HepG2 (cell line): ENCODE data around the gene FUT3. TPM values are rescaled to one million over a fixed set of nuclear protein-coding genes. Genes with fewer than 3 reads are reported as not detected.

Experiments
- AHR ChIP-seq: IDR thresholded peaks from 2 replicates; pipeline ENCODE4 v1.6.1; 2018; ENCODE audit warnings: missing genetic modification reagents, missing compliant biosample characterization
- GATAD2A ChIP-seq: IDR thresholded peaks from 2 replicates; pipeline ENCODE4 v1.6.1; 2016
- HNRNPK ChIP-seq: fragments of 200-400 bp; formaldehyde crosslinking; IDR thresholded peaks from 2 replicates; pipeline ENCODE4 v1.6.1; 2018; ENCODE audit warnings: low read length, low read depth, moderate library complexity, mild to moderate bottlenecking; ENCODE audit not compliant: poor library complexity, severe bottlenecking
- KLF12 ChIP-seq: sonication (generic); formaldehyde crosslinking; IDR thresholded peaks from 2 replicates; pipeline ENCODE4 v1.4.0; 2020; ENCODE audit warnings: missing genetic modification reagents, borderline replicate concordance
- MED8 ChIP-seq: sonication (generic); formaldehyde crosslinking; IDR thresholded peaks from 2 replicates; pipeline ENCODE4 v1.8.1; 2023; ENCODE audit warnings: mild to moderate bottlenecking, missing genetic modification reagents; ENCODE audit not compliant: insufficient replicate concordance
- MLLT10 ChIP-seq: sonication (generic); formaldehyde crosslinking; IDR thresholded peaks from 2 replicates; pipeline ENCODE4 v1.4.0; 2020; ENCODE audit warnings: missing genetic modification reagents
- PHF20 ChIP-seq: sonication (generic); formaldehyde crosslinking; IDR thresholded peaks from 2 replicates; pipeline ENCODE4 v1.5.0; 2020; ENCODE audit warnings: mild to moderate bottlenecking, missing genetic modification reagents
- POGZ ChIP-seq: sonication (generic); formaldehyde crosslinking; IDR thresholded peaks from 2 replicates; pipeline ENCODE4 v1.4.0; 2020; ENCODE audit warnings: mild to moderate bottlenecking, missing genetic modification reagents
- RBFOX2 ChIP-seq: fragments of 200-400 bp; formaldehyde crosslinking; IDR thresholded peaks from 2 replicates; pipeline ENCODE4 v1.6.1; 2017; ENCODE audit warnings: low read depth, mild to moderate bottlenecking, low read length
- SP4 ChIP-seq: sonication (generic); formaldehyde crosslinking; IDR thresholded peaks from 2 replicates; pipeline ENCODE4 v1.8.1; 2023; ENCODE audit warnings: mild to moderate bottlenecking, missing genetic modification reagents
- ZFP37 ChIP-seq: sonication (generic); formaldehyde crosslinking; IDR thresholded peaks from 2 replicates; pipeline ENCODE4 v1.4.0; 2020; ENCODE audit warnings: missing genetic modification reagents, borderline replicate concordance
- ZNF317 ChIP-seq: sonication (generic); formaldehyde crosslinking; IDR thresholded peaks from 2 replicates; pipeline ENCODE4 v1.5.0; 2020; ENCODE audit warnings: mild to moderate bottlenecking, missing genetic modification reagents
- ZNF337 ChIP-seq: sonication (generic); formaldehyde crosslinking; IDR thresholded peaks from 2 replicates; pipeline ENCODE4 v1.5.1; 2020; ENCODE audit warnings: missing genetic modification reagents, low read depth, mild to moderate bottlenecking, borderline replicate concordance
- ZNF567 ChIP-seq: sonication (generic); formaldehyde crosslinking; IDR thresholded peaks from 2 replicates; pipeline ENCODE4 v1.8.1; 2023; ENCODE audit warnings: mild to moderate bottlenecking, missing genetic modification reagents, borderline replicate concordance
- ZNF629 ChIP-seq: sonication (generic); formaldehyde crosslinking; conservative IDR thresholded peaks from 2 replicates; pipeline ENCODE4 v1.5.0; 2020; ENCODE audit warnings: missing genetic modification reagents
- polyA plus RNA-seq, 8 experiments: library from polyadenylated mRNA; depleted of rRNA in 3 of 8; stranded (reverse) in 7 of 8; unstranded in 1 of 8; fragments of >200 nt; fragmentation: Illumina TruSeq in 4 of 8; extraction: Trizol in 4 of 8; gene quantifications; 2 replicates each; pipeline versions ENCODE4 v1.2.1 to v1.2.3, GENCODE V29; 2011 to 2016; ENCODE audit warnings: low read depth in 4 of 8, missing spikeins in 1 of 8, mixed read lengths in 1 of 8; ENCODE audit not compliant: insufficient read depth in 1 of 8
- total RNA-seq, 5 experiments: library from RNA; depleted of rRNA; stranded (reverse); fragments of >200 nt; fragmentation: Illumina TruSeq; extraction: Trizol; gene quantifications; 2 replicates each; pipeline ENCODE4 v1.2.3, GENCODE V29; 2016; ENCODE audit warnings: low read depth in 1 of 5
- TF ChIP-seq, protein P1 (sequence below), 2 experiments: sonication (generic) in 1 of 2; formaldehyde crosslinking in 1 of 2; IDR thresholded peaks; 2 replicates each; pipeline versions ENCODE4 v1.4.0 to v1.6.1; 2018 to 2020; ENCODE audit warnings: missing genetic modification reagents in 2 of 2, borderline replicate concordance in 1 of 2, low read depth in 1 of 2, mild to moderate bottlenecking in 1 of 2, missing biosample characterization in 1 of 2
- TF ChIP-seq, protein P2 (sequence below): IDR thresholded peaks from 2 replicates; pipeline ENCODE4 v1.4.0; 2020; ENCODE audit warnings: mild to moderate bottlenecking, missing genetic modification reagents
- TF ChIP-seq, protein P3 (sequence below): sonication (generic); formaldehyde crosslinking; IDR thresholded peaks from 2 replicates; pipeline ENCODE4 v1.4.0; 2020; ENCODE audit warnings: missing genetic modification reagents
- TF ChIP-seq, protein P4 (sequence below): sonication (generic); formaldehyde crosslinking; IDR thresholded peaks from 2 replicates; pipeline ENCODE4 v1.4.0; 2020; ENCODE audit warnings: missing genetic modification reagents, borderline replicate concordance

Gene FUT3
- total and polyA plus RNA-seq, 2 of the 13 experiments (the other 11 are each of a cell fraction or from before 2014, with no cell fraction given), result 0.53 to 1.1 TPM

DNA sequence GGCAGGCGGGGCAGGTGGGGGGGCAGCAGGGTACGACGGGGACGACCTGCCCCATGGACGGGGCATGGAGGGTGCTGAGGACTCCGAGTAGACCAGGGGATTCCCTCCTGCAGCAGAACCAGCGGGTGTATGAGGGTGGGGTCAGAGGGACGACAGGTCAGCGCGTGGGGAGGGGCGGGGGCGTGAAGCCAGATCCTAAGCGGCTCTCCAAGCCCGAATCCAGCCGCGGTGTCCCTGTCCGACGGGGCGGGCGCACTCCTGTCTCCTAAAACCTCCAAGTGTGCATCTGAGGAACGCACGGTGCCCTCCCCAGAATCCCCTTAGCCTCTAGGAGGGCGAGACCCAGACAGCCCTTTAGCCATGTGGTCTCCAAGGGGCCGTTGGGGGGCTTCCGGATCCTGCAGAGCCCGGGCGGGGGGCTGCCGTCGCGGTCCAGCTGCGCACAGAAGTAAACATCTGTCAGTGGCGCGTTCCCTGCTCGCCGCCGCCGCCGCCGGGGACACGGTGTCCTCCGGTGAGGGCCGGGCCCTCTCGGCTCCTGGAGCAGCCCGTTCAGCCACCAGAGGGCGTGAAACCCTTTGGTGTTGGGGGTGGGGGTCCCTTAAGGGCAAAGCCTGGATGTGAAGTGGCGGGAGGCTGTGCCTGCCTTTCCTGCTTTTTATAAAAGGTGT lies 45.7 kb downstream of the FUT3 start (continued):
- TF ChIP-seq, protein P1, sequence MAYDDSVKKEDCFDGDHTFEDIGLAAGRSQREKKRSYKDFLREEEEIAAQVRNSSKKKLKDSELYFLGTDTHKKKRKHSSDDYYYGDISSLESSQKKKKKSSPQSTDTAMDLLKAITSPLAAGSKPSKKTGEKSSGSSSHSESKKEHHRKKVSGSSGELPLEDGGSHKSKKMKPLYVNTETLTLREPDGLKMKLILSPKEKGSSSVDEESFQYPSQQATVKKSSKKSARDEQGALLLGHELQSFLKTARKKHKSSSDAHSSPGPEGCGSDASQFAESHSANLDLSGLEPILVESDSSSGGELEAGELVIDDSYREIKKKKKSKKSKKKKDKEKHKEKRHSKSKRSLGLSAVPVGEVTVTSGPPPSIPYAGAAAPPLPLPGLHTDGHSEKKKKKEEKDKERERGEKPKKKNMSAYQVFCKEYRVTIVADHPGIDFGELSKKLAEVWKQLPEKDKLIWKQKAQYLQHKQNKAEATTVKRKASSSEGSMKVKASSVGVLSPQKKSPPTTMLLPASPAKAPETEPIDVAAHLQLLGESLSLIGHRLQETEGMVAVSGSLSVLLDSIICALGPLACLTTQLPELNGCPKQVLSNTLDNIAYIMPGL (CRISPR knock-in tag; IDR thresholded peaks at IDR 0.05; ENCODE audit: borderline replicate concordance in 1 of 2, low read depth in 1 of 2), result peak; percentile 80 to 86; a peak in 2 of 4 replicates
- TF ChIP-seq, protein P2, sequence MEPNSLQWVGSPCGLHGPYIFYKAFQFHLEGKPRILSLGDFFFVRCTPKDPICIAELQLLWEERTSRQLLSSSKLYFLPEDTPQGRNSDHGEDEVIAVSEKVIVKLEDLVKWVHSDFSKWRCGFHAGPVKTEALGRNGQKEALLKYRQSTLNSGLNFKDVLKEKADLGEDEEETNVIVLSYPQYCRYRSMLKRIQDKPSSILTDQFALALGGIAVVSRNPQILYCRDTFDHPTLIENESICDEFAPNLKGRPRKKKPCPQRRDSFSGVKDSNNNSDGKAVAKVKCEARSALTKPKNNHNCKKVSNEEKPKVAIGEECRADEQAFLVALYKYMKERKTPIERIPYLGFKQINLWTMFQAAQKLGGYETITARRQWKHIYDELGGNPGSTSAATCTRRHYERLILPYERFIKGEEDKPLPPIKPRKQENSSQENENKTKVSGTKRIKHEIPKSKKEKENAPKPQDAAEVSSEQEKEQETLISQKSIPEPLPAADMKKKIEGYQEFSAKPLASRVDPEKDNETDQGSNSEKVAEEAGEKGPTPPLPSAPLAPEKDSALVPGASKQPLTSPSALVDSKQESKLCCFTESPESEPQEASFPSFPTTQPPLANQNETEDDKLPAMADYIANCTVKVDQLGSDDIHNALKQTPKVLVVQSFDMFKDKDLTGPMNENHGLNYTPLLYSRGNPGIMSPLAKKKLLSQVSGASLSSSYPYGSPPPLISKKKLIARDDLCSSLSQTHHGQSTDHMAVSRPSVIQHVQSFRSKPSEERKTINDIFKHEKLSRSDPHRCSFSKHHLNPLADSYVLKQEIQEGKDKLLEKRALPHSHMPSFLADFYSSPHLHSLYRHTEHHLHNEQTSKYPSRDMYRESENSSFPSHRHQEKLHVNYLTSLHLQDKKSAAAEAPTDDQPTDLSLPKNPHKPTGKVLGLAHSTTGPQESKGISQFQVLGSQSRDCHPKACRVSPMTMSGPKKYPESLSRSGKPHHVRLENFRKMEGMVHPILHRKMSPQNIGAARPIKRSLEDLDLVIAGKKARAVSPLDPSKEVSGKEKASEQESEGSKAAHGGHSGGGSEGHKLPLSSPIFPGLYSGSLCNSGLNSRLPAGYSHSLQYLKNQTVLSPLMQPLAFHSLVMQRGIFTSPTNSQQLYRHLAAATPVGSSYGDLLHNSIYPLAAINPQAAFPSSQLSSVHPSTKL (CRISPR knock-in tag), result peak; percentile 31; the same call in 1 of the 2 replicates
- TF ChIP-seq RBFOX2 (0 out of 2 replicates have a peak, but pooled peaks have one; percentile 39), ZNF317 (CRISPR knock-in tag) (peak; percentile 84), AHR (CRISPR knock-in tag) (0 out of 2 replicates have a peak, but pooled peaks have one; percentile 31), KLF12 (CRISPR knock-in tag) (0 out of 2 replicates have a peak, but pooled peaks have one; percentile 38), POGZ (CRISPR knock-in tag) (peak; percentile 35; the same call in 1 of the 2 replicates), ZNF567 (CRISPR knock-in tag) (no peak), GATAD2A (peak; percentile 74), ZNF629 (CRISPR knock-in tag) (0 out of 2 replicates have a peak, but pooled peaks have one; percentile 24), SP4 (CRISPR knock-in tag) (peak; percentile 49; the same call in 1 of the 2 replicates), ZFP37 (0 out of 2 replicates have a peak, but pooled peaks have one; percentile 20), HNRNPK (peak; percentile 44), MLLT10 (CRISPR knock-in tag) (no peak), PHF20 (0 out of 2 replicates have a peak, but pooled peaks have one; percentile 34), MED8 (CRISPR knock-in tag) (peak; percentile 47), ZNF337 (CRISPR knock-in tag) (no peak)
- TF ChIP-seq, protein P3, sequence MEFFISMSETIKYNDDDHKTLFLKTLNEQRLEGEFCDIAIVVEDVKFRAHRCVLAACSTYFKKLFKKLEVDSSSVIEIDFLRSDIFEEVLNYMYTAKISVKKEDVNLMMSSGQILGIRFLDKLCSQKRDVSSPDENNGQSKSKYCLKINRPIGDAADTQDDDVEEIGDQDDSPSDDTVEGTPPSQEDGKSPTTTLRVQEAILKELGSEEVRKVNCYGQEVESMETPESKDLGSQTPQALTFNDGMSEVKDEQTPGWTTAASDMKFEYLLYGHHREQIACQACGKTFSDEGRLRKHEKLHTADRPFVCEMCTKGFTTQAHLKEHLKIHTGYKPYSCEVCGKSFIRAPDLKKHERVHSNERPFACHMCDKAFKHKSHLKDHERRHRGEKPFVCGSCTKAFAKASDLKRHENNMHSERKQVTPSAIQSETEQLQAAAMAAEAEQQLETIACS, result peak; percentile 50; the same call in 1 of the 2 replicates
- TF ChIP-seq, protein P4, sequence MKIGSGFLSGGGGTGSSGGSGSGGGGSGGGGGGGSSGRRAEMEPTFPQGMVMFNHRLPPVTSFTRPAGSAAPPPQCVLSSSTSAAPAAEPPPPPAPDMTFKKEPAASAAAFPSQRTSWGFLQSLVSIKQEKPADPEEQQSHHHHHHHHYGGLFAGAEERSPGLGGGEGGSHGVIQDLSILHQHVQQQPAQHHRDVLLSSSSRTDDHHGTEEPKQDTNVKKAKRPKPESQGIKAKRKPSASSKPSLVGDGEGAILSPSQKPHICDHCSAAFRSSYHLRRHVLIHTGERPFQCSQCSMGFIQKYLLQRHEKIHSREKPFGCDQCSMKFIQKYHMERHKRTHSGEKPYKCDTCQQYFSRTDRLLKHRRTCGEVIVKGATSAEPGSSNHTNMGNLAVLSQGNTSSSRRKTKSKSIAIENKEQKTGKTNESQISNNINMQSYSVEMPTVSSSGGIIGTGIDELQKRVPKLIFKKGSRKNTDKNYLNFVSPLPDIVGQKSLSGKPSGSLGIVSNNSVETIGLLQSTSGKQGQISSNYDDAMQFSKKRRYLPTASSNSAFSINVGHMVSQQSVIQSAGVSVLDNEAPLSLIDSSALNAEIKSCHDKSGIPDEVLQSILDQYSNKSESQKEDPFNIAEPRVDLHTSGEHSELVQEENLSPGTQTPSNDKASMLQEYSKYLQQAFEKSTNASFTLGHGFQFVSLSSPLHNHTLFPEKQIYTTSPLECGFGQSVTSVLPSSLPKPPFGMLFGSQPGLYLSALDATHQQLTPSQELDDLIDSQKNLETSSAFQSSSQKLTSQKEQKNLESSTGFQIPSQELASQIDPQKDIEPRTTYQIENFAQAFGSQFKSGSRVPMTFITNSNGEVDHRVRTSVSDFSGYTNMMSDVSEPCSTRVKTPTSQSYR (CRISPR knock-in tag), result peak; percentile 70; the same call in 1 of the 2 replicates
